HG03159 (cell line): ENCODE data around the gene ARHGAP10.

Experiments
- ATAC-seq: cut with Tn5 transposase; IDR thresholded peaks from one replicate; pipeline ENCODE4 v1.9.1; 2021; ENCODE audit warnings: mild to moderate bottlenecking, moderate library complexity; ENCODE audit not compliant: unreplicated experiment

Gene ARHGAP10

GRCh38 chr4:147844781-147845180 is 112.9 kb downstream of the ARHGAP10 start:
- no peak for ATAC-seq

DNA sequence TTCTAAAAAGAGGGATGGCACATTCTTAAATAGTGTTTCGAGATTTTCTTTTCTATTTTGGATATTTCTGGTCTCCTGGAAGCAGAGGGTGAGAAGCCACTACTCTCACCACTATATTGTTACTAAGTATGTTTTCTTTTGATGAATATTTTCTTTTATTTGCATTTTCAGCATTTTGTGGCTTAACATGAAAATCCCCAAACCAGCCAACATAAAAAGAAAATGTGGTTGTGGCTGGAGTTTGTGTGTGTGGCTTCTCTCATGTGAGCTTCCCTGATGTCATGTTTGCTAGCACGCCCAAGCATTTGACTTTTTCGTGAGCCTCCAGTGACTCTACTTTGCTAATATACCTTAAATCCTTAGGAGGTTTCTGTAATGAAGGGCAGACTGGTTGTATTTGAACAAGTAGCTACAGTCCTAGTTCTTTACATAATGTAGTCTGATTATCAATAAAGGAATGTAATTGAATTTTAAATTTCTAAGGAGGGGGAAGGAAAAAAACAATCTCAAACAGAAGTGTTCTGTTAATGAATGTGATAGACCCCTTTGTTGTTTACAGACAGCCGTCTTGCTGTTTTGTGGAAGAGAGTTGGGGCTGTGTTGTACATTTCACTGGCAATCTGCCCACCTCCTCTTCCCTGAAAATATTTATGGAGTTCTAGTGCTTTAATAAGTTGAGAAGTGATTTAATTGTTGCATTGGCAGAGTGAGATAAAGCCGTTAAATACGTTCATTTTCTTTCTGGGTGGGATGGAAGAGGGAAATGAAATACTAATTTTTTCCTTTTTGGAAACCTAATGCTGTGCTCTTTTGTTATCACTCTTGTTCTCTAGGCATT is 114.6 kb downstream of the ARHGAP10 start:
- ATAC-seq: peak; percentile 62

GRCh38 chr4:147847751-147848590 is 116.1 kb downstream of the ARHGAP10 start:
- no peak for ATAC-seq

GRCh38 chr4:147848634-147849033 is 116.7 kb downstream of the ARHGAP10 start:
- ATAC-seq: no peak

- no peak for ATAC-seq
Observed at GRCh38 chr4:147851135-147851534, 119.2 kb downstream of the ARHGAP10 start.

- no peak for ATAC-seq
Observed at GRCh38 chr4:147853706-147854105, 121.8 kb downstream of the ARHGAP10 start.

- ATAC-seq: no peak
Observed at GRCh38 chr4:147854154-147854553, 122.3 kb downstream of the ARHGAP10 start.

DNA sequence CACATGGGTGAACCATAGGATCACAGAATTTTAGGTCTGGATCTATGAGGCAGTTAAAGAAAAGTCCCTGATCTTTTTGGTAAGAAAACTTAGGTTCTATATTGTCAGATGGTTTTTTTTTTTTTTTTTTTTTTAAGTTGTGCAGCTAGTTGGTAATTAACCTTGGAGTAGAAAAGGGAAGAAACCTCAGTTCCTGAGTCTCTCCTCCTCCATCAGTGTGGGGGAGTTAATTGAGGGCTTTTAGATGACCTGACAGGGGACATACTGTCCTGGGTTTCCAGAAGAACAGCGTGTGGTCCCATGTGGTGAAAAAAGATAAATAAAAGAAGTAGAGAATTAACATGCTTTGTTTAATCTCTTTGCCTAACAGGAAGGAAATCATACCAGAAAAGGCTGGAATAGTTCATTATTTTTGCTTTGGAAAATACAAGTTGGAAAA is 123.7 kb downstream of the ARHGAP10 start:
- ATAC-seq: no peak

- ATAC-seq: no peak
Observed at GRCh38 chr4:147860960-147861359, 129.1 kb downstream of the ARHGAP10 start.

DNA sequence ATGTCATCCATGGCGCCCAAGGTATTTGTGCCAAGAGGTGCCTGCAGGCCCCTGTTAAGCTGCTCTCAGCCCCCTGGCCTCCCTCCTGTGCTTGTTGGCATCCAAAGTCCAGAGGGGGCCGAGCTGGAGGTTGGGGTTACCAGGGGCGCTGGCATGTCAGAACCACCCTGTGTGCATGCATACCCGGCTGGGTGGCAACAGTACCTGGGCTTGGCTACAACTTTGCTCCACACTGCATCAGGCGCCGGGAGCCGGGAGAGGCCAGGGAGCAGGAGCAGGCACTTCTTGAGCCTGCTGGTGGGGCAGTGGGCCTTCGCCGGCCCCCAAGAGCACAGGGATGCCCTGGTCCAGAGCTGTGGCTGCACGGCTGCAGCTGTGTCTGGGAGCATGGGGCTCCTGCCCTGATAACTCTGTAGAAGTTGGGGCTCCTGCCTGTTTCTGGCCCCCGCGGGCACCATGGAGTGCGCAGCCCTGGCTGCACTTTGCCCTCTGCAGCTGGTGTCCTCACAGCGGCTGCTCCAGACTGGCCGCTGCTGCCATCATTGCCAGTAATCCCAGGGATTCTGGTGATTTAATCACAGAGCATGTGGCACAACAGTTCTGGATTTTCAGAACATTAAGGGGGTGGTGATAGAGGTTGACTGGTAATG is 130.3 kb downstream of the ARHGAP10 start:
- no peak for ATAC-seq

DNA sequence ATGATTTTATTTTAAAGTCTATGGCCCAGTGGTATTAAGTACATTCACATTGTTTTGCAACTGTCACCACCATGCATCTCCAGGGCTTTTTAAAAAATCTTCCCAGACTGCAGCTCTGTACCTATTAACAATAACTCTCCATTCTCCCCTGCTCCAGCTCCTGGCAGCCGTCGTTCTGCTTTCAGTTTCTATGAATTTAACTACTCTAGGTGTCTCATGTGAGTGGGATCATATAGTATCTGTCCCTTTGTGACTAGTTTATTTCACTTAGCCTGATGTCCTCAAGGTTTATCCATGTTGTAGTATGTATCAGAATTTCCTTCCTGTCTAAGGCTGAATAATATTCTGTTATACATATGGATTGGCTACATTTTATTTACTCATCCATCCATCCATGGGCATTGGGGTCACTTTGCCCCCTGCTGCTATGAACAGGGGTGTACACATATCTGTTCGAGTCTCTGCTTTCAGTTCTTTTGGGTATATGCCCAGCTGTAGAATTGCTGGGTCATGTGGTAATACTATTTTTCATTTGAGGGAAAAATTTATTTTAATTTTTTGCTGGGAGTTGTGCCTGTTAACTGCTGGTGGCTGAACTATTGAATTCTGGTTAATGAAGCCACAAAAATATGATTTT is 131.3 kb downstream of the ARHGAP10 start:
- ATAC-seq: peak; percentile 44

DNA sequence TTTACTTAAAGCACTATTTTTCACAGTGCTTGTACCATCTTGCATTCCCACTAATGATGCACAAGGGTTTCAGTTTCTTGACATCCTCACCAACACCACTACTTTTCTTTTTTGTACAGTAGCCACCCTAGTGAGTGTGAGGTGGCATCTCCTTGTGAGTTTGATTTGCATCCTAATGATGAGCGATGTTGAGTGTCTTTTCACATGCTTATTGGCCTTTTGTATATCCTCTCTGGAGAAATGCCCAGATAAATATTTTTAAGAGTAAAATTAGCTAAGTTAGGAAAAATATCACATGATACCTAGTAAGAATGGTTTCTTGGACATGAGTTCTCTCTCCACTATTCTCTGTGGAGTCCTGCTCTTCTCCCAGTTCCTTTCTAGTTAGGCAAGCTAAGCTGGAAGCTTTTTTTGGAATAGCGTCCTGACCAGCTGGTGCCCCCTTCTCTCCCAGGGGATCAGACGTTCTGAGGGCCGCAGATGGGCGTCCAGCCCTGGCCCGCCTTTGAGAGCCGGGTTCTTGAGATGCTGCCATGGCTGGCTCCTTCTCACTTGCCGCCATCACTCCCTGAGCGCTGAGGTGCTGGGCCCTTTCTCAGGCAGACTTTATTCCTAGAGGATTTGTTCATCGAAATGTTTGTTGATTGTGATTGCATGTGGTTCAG is 132.1 kb downstream of the ARHGAP10 start:
- no peak for ATAC-seq

- ATAC-seq: no peak
Observed at GRCh38 chr4:147864607-147865006, 132.7 kb downstream of the ARHGAP10 start.

- no peak for ATAC-seq
Observed at GRCh38 chr4:147865926-147866325, 134.0 kb downstream of the ARHGAP10 start.

DNA sequence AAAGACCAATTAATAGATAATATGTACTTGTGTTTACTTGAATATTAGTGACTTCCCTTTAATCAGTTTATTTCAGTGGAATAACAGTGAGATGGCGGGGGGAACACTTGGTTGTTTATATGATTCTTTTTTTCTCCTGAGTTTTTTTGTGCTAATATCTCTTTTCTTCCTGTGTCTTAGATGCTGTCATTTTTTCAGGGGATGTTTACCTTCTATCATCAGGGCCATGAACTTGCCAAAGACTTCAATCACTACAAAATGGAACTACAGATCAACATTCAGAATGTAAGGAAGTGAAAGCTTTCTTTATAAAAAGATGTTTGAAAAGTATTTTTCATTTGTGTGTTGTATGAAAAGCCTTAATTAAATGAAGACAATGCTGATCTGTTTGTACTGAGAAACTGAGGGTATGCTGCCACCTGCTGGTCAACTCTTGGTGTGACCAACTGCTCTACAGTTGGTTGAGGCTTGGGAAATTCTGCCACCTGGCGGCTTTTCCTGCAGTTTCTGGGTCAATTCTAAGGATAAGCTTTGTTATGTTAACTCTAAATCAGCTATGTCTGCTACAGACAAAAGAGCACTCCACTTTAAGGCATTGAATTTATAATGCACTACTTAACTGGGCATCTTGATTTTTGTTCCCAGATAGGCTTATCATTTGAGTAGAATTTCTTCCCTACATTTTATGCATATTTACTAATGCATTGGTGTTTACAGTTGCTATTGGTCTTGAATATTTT is 134.8 kb downstream of the ARHGAP10 start:
- ATAC-seq: peak; percentile 86

DNA sequence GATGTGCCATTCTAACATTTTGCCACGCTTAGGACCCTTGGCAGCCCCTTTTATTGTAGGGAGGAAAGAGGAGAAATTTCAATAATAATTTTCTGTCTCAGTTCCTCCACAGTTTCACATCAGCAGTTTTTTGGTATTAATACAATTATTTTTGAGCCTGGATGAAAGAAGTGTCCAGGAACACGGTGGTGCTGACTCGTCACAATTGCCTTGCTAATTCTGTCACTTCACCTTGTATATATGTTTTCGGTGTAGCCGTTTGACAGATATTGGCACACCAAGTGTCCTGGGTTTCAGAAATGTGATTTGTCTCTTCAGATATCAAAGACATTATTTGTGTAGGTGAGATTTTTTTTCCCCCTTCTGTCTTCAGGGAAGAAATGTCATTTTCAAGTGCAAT is 142.2 kb downstream of the ARHGAP10 start:
- ATAC-seq: no peak

- ATAC-seq: no peak
Observed at GRCh38 chr4:147877308-147877771, 145.5 kb downstream of the ARHGAP10 start.

DNA sequence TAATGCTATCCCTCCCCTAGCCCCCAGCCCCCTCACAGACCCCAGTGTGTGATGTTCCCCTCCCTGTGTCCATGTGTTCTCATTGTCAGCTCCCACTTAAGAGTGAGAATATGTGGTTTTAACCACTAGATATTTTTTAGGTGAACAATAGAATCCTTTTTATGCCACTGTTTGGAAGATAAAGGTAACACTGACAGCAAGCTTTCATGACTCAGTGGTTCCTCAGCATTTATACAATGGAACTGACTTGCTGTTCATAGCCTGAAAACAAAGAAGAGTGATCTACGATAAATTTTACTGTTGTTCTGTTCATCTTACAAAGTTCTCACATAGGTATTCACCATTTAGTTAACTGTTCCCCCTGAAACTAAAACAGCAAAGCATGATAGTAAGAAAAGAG is 147.8 kb downstream of the ARHGAP10 start:
- no peak for ATAC-seq

DNA sequence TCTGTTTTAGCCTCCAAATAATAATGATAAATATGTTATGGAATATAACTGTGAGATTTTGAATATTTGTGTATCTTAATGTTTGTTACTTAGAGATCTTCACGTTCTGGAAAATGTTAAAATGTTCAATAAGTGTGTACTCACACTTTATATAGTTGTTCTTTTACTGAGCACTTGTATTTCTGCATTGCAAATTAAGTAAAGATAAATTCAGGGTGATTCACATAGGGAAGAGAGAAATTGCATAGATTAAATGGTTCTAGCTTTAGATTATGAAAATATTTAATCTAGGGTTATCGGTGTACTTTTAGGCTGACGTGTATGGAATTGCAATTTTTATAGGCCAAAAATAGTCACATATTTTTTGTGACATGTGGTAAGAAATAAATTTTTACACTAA is 148.6 kb downstream of the ARHGAP10 start:
- ATAC-seq: no peak

DNA sequence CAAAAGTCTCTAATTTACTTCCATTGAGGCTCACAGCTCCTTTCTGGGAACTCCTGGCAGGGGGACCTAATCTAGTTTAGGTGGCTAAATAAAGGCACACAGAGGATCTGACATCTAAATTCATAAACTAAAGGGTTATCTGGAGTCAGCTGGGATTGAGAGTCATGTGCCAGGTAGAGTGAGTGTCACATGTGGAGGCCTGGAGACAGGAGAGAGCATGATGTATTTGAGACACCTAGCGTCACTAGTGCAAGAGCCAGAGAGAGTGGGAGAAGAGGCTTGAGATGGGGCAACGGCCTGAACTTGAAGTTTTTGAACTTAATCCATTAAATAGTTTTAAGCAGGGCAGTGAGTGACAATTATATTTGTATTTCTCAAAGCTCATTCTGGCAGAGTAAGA is 152.6 kb downstream of the ARHGAP10 start:
- ATAC-seq: no peak
